Left cardiac atrium (tissue), 4 donors: ENCODE measurements around the gene SLC38A3. TPM values are rescaled to one million over a fixed set of nuclear protein-coding genes. Genes with fewer than 3 reads are reported as not detected.
A peak's percentile ranks its signal among the peaks of the same experiment; 100 is the strongest.
"Not testable (repeated sequence)": the region's sequence is repeated elsewhere in the genome, so short reads cannot be mapped to it uniquely, and the experiment has no call there.

Experiments used
- ATAC-seq, 2 donors: fragments of 200-7000 bp; cut with Tn5 transposase; one replicate each; pipeline ENCODE4 v1.9.1; 2020; ENCODE audit warnings: mild to moderate bottlenecking in 2 of 2, moderate library complexity in 2 of 2
- DNase-seq: peaks from one replicate; pipeline ENCODE4 v3.0.0-alpha.2; 2020
- intact Hi-C, 2 donors: fragments of 100-400 bp; cut with DNase I; formaldehyde crosslinking; loops; one replicate each; pipeline versions ENCODE4 v1.14.1 to v1.15.1; 2022 to 2023
- total RNA-seq, 2 donors: library from RNA; stranded (reverse); fragmentation: NEBNext Ultra II Directional; extraction: Animal tissue kit (Norgen Biotek cat#: 25700); gene quantifications; one replicate each; pipeline ENCODE4 v1.2.1, GENCODE V29; 2021
- donor health status: DM: no; HTN: yes; CAD: no.
- donor health status: DM: no; HTN: yes; CAD: no; lungs with severe emphysema.
- donor health status: DM: yes; HTN: yes; CAD: no.
- donor health status: Dilated cardiomyopathy.

The SLC38A3 gene
- total RNA-seq, 2 donors from 2014 or later, result 5.2 to 7.7 TPM

DNA sequence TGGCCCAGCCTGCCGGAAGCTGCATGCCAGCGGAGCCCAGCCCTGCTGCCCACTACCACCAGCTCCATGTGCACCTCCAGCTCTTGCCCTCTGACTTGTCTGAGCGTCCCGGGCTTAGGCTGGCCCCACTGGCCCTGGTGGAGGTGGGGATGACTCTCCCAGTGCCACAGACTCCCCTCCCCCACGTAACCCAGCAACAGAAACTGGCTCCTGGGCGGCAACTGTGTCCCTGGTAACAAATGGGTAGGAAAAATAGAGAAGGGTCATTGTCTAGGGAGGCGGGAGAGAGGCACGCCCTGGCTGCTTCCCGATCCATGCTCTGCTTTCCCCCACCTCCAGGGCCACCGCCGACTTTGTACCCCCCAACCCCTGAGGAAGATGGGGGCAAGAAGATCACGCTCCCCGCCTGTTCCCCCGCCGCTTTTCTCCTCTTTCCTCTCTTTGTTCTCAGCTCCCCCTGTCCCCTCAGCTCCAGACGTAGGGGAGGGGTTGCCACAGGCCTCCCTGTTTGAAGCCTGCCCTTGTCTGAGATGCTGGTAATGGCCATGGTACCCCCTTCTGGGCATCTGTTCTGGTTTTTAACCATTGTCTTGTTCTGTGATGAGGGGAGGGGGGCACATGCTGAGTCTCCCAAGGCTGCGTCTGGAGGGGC, 53.1 kb downstream of the SLC38A3 start:
- no peak for DNase-seq
- ATAC-seq, result no peak
- intact Hi-C loops, result no loop called here

DNA sequence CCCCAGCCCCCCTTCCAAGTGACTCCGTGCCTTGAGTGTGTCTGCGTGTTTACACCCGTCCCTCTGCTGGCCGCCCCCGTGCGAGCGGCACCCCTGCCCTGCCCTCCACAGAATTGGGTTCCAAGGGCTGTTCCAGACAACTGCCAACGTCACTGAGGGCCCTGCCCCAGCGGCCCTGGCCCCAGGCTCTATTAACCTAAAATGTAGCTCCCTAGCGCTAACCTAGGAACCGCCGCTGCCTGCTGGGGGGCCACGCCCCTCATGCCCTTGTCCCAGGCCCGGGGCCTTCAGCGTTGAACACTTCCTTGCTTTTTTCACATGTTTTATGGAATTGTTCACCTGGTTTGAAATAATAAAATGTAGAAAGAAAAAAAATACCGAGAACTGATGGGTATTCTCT, 53.9 kb downstream of the SLC38A3 start:
- ATAC-seq (no peak), DNase-seq (no peak)
- intact Hi-C loops, result no loop called here

- DNase-seq, result no peak
- peak in 1 of 2 donors; percentile 1 for ATAC-seq
- intact Hi-C loops, result no loop called here
These were observed 54.5 kb downstream of the SLC38A3 start for GRCh38 chr3:50259432-50260026.

DNA sequence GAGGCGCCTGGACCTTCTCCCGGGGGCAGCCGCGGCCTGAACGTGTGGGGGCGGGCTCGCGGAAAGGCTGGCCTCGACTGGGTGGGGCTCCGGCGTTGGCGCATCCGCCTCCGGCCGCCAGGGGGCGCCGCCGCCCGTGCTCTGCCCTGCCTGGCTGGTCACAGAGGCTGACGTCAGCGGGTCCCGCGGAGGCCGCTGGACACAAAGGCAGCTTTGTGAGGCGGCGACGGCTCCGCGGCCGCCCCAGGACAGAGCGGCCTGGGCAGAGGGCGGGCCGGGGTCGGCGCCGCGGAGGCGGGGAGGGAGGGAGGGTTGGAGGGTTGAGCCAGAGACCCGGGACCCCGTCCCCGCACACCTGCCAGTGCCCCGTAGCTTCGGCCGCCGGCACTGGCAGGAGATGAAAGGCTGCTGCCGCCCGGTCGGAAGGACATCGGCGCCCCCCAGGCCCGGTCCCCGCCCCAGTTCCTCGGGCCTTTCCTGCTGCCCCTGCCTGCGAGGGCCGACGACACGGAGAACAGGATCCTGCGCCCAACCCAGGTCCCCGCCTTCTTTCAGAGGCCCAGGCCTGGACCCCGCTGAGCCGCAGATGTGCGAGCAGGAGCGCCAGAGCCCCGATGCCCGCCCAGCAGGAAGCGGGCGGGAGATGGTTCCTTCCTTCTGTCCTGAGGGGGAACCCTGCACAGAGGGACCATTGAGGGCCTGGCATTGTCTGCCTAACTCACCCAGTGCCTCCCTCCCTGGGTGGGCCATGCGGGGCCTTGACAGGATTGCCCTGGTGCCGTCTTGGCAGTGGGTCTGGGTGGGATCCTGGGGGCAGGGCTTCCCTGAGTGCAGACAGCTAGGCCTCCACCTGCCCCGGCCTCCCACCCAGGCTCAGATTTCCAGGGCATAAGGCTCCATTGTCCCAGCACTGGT, 55.2 kb downstream of the SLC38A3 start:
- ATAC-seq (peak; percentile 79 to 87), DNase-seq (peak; percentile 96)

GRCh38 chr3:50260942-50261441, 55.9 kb downstream of the SLC38A3 start:
- ATAC-seq (no peak), DNase-seq (no peak)
- intact Hi-C loops, result no loop called here

More for the DNA sequence above, 55.2 kb downstream of the SLC38A3 start:
- intact Hi-C loops, result no loop called here

- intact Hi-C loops, result no loop called here
- no peak for ATAC-seq
- no peak for DNase-seq
These were observed 56.4 kb downstream of the SLC38A3 start for GRCh38 chr3:50261505-50261904.

DNA sequence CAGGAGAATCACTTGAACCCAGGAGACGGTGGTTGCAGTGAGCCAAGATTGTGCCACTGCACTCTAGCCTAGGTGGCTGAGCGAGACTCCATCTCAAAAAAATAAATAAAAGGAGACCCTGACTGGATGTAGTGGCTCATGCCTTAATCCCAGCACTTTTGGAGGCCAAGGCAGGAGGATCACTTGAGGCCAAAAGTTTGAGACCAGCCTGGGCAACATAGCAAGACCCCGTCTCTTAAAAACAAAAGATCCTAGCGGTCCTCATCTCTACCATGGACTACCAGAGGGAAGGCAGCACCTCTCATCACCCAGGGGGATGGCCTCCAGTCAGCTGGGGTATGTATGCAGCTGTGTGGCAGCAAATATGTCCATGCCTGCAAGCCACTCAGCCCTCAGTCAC, 57.1 kb downstream of the SLC38A3 start:
- ATAC-seq, DNase-seq, intact Hi-C loops: not testable (repeated sequence)

GRCh38 chr3:50262778-50263177, 57.7 kb downstream of the SLC38A3 start:
- DNase-seq, result no peak
- intact Hi-C loops, result no loop called here
- no peak for ATAC-seq

GRCh38 chr3:50263478-50264382, 58.7 kb downstream of the SLC38A3 start:
- no peak for ATAC-seq
- intact Hi-C loops, result no loop called here

DNA sequence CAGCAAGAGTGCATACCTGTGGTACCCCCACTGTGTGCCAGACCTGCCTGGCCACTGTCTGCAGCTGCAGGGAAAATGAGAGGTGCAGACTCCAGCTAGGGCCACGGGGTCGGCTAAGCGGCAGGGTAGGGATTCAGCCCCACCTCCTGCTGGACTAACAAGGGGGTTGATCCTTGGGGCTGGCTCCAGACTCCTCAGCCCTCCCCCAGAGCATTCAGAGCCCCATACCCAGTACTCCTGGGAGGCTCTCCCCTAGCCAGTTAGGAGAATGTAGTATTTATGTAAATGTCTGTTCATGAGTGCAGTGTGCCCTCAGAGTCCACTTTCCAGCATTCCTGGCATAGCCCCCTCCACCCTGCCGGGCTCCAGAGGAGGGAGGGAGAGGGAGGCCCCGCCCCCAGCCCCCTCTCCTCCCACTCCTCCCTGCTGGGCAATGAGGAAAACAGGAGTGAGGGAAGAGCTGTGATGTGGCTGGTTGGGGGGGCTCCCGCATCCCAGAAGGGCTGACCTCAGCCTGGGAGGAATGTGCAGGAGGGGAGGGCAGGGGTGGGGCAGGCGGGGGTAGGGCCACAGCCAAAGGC, 59.4 kb downstream of the SLC38A3 start:
- peak; percentile 53 to 64 for ATAC-seq
- peak; percentile 72 for DNase-seq
- intact Hi-C loops, result no loop called here

More at GRCh38 chr3:50263478-50264382, 58.7 kb downstream of the SLC38A3 start:
- DNase-seq, result no peak

GRCh38 chr3:50264964-50265485, 60.0 kb downstream of the SLC38A3 start:
- intact Hi-C loops, result no loop called here
- DNase-seq (no peak), ATAC-seq (no peak)

- no peak for DNase-seq
- ATAC-seq, result no peak
- intact Hi-C loops, result no loop called here
These were observed 60.5 kb downstream of the SLC38A3 start for GRCh38 chr3:50265571-50265970.

DNA sequence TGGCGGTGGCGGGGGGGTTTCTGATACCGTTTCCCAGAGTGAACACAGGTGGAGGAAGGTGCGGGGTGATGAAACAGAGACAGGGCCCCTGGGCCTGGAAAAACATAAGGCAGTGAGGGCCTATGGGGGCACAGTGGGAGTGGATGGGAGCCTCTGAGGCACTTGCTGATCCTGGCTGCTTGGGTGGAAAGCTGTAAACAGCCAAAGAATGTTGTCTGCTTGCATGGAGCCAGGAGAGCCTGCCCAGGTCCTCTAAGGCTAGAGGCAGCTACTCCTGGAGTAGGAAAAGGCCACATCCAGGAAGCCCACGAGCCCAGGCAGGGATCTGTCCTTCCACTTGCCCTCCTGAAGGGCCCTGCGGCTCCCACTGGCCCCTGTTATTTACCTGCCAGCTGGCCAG, 60.9 kb downstream of the SLC38A3 start:
- intact Hi-C loops, result no loop called here
- ATAC-seq, result no peak
- no peak for DNase-seq

GRCh38 chr3:50266836-50267235, 61.8 kb downstream of the SLC38A3 start:
- no peak for DNase-seq
- intact Hi-C loops, result no loop called here
- no peak for ATAC-seq

DNA sequence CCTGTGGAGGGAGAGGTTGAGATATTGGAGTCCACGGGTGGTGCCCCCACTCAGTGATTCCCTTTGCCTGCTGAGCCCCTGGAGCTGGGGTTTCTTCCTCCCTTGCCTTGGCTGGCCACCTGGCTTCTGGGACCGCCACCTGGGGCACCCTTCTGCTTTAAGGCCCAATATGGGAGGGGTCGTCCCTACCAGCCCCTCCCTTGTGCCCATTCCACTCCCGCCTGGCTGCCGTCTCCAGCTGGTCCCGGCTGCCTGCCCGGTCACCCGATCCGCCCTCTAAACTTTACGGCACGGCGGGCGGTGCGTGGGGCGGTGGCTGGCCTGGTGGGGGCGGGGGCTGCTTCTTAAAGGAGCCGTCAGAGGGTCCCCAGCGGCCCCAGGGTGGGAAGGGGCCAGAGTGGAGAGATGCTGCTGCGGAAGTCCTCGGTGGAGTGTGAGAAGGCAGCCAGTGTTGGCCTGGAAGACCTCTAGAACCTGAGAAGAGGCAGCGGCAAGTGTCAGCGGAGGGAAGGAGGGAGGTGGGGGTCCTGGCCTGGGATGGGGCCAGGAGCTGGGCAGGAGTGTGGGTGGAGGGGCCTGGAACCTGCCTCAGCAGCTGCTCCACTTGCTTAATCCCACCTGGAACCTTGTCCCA, 62.3 kb downstream of the SLC38A3 start:
- ATAC-seq, result peak; percentile 36 to 40
- intact Hi-C loops, result no loop called here
- peak; percentile 78 for DNase-seq

- ATAC-seq (no peak), DNase-seq (no peak)
- intact Hi-C loops, result no loop called here
These were observed 63.2 kb downstream of the SLC38A3 start for GRCh38 chr3:50268276-50268675.

DNA sequence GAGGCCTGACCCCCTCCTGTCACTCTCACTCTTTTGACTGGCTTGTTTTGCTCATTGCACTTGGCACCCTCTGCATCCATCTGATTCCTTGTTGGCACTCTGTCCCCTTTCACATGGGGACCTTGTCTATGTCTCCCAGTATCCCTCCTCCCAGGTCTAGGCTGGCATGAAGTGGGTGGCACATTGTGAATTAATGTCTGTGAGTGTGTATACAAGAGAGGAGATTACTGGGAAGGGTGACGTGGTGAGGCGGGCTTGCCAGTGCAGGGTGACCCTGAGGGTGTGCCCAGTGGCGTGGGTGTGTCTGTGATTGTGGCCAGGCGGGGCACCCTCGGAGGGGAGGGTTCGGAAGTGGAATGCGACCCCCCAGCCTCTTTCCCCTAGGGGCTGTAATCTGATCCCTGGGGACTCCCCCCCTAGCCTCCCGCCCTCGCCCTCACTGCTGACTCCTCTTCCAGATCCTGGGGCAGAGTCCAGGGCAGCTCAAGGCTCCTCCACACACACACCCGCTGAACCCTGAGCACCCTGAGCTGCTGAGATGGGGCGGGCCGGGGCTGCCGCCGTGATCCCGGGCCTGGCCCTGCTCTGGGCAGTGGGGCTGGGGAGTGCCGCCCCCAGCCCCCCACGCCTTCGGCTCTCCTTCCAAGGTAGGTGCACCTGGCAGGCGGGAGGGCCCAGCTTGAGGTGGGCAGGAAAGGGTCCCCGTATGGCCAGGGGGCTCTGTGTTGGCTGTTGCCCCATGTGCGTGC, 63.8 kb downstream of the SLC38A3 start, which contains the start of gene SEMA3B:
SEMA3B (plus strand) TSS at position 445 of the 749 bp plus-strand sequence; CDS start at position 539, 94 bp downstream.
- intact Hi-C loops, result no loop called here
- peak; percentile 65 for DNase-seq
- peak; percentile 15 to 21 for ATAC-seq
